ENCODE data around the gene KIF15. TPM values are rescaled to one million over a fixed set of nuclear protein-coding genes. Genes with fewer than 3 reads are reported as not detected.
"Not testable (repeated sequence)": the region's sequence is repeated elsewhere in the genome, so short reads cannot be mapped to it uniquely, and the experiment has no call there.

KIF15 gene
- polyA plus RNA-seq, 1 donor from 2014 or later = 5.8 TPM

DNA sequence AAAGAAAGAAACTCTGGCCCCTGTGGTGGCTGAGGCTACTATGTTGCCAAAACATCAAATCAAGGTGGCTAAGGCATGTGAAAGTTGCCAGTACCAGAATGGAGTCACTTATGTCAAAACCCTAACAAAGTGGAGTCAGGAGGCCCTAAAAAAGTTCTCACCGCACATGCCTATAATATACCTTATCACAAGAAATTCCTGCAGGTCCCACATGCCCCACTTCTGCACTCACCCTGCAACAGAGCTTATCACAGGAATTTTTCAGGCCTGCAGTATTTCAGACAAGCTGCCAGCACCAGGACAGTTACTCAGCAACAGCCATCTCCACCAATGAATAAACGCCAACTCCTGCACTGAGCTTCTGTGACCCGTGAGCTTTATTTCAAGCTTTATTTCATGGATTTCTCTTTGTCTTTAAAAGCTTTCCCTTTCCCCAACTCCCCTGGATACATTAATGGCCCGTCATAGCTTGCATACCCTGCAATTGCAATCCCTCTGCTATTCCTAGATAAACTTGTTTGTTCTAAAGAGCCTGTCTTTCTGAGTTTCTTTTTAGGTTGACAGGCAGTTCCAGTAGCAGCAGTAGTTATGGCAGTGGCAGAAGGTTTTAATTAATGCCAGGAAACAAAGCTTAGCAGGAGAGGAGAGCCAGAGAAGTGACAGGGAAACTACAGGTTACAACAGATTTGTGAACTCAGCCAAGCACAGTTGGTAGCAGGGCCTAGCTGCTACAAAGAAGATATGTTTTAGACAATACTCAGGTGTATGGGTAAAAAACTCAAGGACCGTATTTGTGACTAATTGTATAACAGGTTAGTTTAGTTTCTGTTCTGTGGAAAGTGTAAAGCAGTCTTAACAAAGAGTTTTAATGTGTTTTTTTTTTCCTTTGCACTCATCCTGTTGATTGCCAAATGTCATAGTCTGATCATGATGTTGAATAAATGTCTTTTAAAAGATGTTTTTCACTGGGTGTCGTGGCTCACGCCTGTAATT lies 84.2 kb downstream of the KIF15 start:
- no peaks in the 10 kb centered on the region for H3K79me2 ChIP-seq (replicated peaks; ENCODE audit: insufficient read depth, low read length)
- no peak overlapping the region for H3K9ac ChIP-seq (ENCODE audit: low read length)
- H3K36me3 ChIP-seq (ENCODE audit: insufficient read depth, low read length) = no peaks in the 10 kb centered on the region
- H3K9me3 ChIP-seq (ENCODE audit: low read length) = no peaks in the 10 kb centered on the region
- no peak overlapping the region for H3K4me3 ChIP-seq (ENCODE audit: low read length)
- no peaks in the 10 kb centered on the region for H3K9me2 ChIP-seq (ENCODE audit: insufficient read depth, low read length)
- H3K4me2 ChIP-seq (ENCODE audit: low read length) = no peak overlapping the region
- TF ChIP-seq SMC3 (conservative IDR thresholded peaks at IDR 0.05; ENCODE audit: poor library complexity) (no peak), EP300 (conservative IDR thresholded peaks at IDR 0.05; ENCODE audit: poor library complexity, severe bottlenecking) (no peak), RAD21 (conservative IDR thresholded peaks at IDR 0.05) (no peak), POLR2AphosphoS5 (IDR thresholded peaks at IDR 0.05) (no peak), EZH2 (IDR thresholded peaks at IDR 0.05; ENCODE audit: borderline replicate concordance, insufficient read depth, low read length, poor library complexity, severe bottlenecking) (no peak), MXI1 (conservative IDR thresholded peaks at IDR 0.05; ENCODE audit: poor library complexity, severe bottlenecking) (no peak), TAF1 (IDR thresholded peaks at IDR 0.05; ENCODE audit: low read depth) (no peak), CTCF (IDR thresholded peaks at IDR 0.05; ENCODE audit: poor library complexity, severe bottlenecking) (no peak)
- TF ChIP-seq, protein P1, sequence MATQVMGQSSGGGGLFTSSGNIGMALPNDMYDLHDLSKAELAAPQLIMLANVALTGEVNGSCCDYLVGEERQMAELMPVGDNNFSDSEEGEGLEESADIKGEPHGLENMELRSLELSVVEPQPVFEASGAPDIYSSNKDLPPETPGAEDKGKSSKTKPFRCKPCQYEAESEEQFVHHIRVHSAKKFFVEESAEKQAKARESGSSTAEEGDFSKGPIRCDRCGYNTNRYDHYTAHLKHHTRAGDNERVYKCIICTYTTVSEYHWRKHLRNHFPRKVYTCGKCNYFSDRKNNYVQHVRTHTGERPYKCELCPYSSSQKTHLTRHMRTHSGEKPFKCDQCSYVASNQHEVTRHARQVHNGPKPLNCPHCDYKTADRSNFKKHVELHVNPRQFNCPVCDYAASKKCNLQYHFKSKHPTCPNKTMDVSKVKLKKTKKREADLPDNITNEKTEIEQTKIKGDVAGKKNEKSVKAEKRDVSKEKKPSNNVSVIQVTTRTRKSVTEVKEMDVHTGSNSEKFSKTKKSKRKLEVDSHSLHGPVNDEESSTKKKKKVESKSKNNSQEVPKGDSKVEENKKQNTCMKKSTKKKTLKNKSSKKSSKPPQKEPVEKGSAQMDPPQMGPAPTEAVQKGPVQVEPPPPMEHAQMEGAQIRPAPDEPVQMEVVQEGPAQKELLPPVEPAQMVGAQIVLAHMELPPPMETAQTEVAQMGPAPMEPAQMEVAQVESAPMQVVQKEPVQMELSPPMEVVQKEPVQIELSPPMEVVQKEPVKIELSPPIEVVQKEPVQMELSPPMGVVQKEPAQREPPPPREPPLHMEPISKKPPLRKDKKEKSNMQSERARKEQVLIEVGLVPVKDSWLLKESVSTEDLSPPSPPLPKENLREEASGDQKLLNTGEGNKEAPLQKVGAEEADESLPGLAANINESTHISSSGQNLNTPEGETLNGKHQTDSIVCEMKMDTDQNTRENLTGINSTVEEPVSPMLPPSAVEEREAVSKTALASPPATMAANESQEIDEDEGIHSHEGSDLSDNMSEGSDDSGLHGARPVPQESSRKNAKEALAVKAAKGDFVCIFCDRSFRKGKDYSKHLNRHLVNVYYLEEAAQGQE (IDR thresholded peaks at IDR 0.05; ENCODE audit: borderline replicate concordance) = no peak
- H3K27me3 ChIP-seq (ENCODE audit: insufficient read depth, low read depth, low read length) = no peaks in the 10 kb centered on the region
- H2AFZ ChIP-seq (ENCODE audit: low read depth, low read length) = no peak overlapping the region
- no peaks in the 10 kb centered on the region for H4K20me1 ChIP-seq (ENCODE audit: insufficient read depth)
- H3K27ac ChIP-seq (ENCODE audit: low read length) = no peak overlapping the region
- no peaks in the 10 kb centered on the region for H3F3A ChIP-seq (ENCODE audit: insufficient read depth, low read length, poor library complexity, severe bottlenecking)

DNA sequence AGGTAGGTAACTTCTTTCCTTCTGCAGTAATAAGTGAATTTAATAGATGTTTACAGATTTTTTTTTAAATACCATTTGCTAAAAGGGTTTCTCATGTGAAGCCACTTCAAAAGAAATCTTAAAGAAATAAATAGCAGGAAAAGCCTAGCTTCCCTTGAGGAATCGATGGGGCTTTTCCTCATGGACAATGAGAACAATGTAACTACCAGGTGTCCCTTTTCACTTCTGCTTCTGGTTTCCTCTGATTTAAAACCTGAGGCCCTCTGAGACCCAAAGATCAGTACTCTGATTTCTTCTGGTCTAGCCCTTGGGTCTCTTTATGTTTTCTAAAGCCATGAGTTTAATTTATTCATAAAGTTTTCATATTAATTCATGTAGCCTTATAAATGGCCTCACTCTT lies 87.0 kb downstream of the KIF15 start:
- H3K4me3 ChIP-seq (ENCODE audit: low read length) = no peak overlapping the region
- no peaks in the 10 kb centered on the region for H3K9me3 ChIP-seq (ENCODE audit: low read length)
- no peaks in the 10 kb centered on the region for H3K36me3 ChIP-seq (ENCODE audit: insufficient read depth, low read length)
- no peak overlapping the region for H3K27ac ChIP-seq (ENCODE audit: low read length)
- no peaks in the 10 kb centered on the region for H3K9me2 ChIP-seq (ENCODE audit: insufficient read depth, low read length)
- no peaks in the 10 kb centered on the region for H3K27me3 ChIP-seq (ENCODE audit: insufficient read depth, low read depth, low read length)
- H2AFZ ChIP-seq (ENCODE audit: low read depth, low read length) = no peak overlapping the region
- H3F3A ChIP-seq (ENCODE audit: insufficient read depth, low read length, poor library complexity, severe bottlenecking) = no peaks in the 10 kb centered on the region
- no peak overlapping the region for H3K4me2 ChIP-seq (ENCODE audit: low read length)
- TF ChIP-seq SMC3 (conservative IDR thresholded peaks at IDR 0.05; ENCODE audit: poor library complexity) (no peak), EZH2 (IDR thresholded peaks at IDR 0.05; ENCODE audit: borderline replicate concordance, insufficient read depth, low read length, poor library complexity, severe bottlenecking) (no peak), MXI1 (conservative IDR thresholded peaks at IDR 0.05; ENCODE audit: poor library complexity, severe bottlenecking) (no peak), TAF1 (IDR thresholded peaks at IDR 0.05; ENCODE audit: low read depth) (no peak), RAD21 (conservative IDR thresholded peaks at IDR 0.05) (no peak), CTCF (IDR thresholded peaks at IDR 0.05; ENCODE audit: poor library complexity, severe bottlenecking) (no peak), POLR2AphosphoS5 (IDR thresholded peaks at IDR 0.05) (no peak)
- no peak overlapping the region for H3K9ac ChIP-seq (ENCODE audit: low read length)
- H3K79me2 ChIP-seq (replicated peaks; ENCODE audit: insufficient read depth, low read length) = no peaks in the 10 kb centered on the region
- H4K20me1 ChIP-seq (ENCODE audit: insufficient read depth) = no peaks in the 10 kb centered on the region

- not testable (repeated sequence) for H3K4me2 ChIP-seq (ENCODE audit: low read length); H3K9me2 ChIP-seq (ENCODE audit: insufficient read depth, low read length); H2AFZ ChIP-seq (ENCODE audit: low read depth, low read length); H3K9ac ChIP-seq (ENCODE audit: low read length); H3K4me3 ChIP-seq (ENCODE audit: low read length); H3K36me3 ChIP-seq (ENCODE audit: insufficient read depth, low read length); H3K9me3 ChIP-seq (ENCODE audit: low read length); H3K27ac ChIP-seq (ENCODE audit: low read length); H3F3A ChIP-seq (ENCODE audit: insufficient read depth, low read length, poor library complexity, severe bottlenecking); H4K20me1 ChIP-seq (ENCODE audit: insufficient read depth); H3K27me3 ChIP-seq (ENCODE audit: insufficient read depth, low read depth, low read length); H3K79me2 ChIP-seq (replicated peaks; ENCODE audit: insufficient read depth, low read length)
Observed at GRCh38 chr3:44856663-44857062, 95.1 kb downstream of the KIF15 start.

Data from neural cell (in vitro differentiated cells).